Panc1 (cell line): ENCODE data around the gene EFCAB7. TPM values are rescaled to one million over a fixed set of nuclear protein-coding genes. Genes with fewer than 3 reads are reported as not detected.

Experiments
- ATAC-seq: fragments of 200-7000 bp; cut with Tn5 transposase; 2 replicates; pipeline ENCODE4 v1.9.1; 2020; ENCODE audit warnings: mild to moderate bottlenecking, moderate library complexity
- BruUV-seq: library from RNA; stranded (reverse); fragments of 400-500 nt; replicated peaks from 2 replicates; lab custom pipeline; 2021; lab: Mats Ljungman, UMichigan
- CTCF ChIA-PET: fragments of 300-600 bp; sonication (Branson Sonifier 250); formaldehyde crosslinking; loops from one replicate; lab custom pipeline; 2022; ENCODE audit warnings: antibody characterized with exemption; lab: Charles Lee
- POLR2A ChIA-PET: fragments of 300-600 bp; sonication (Branson Sonifier 250); formaldehyde crosslinking; loops from one replicate; lab custom pipeline; 2022; ENCODE audit warnings: antibody characterized with exemption; lab: Charles Lee
- DNase-seq: peaks from one replicate; pipeline ENCODE4 v3.0.0-alpha.2; 2010; ENCODE audit warnings: low read depth, low spot score
- H3K27ac ChIP-seq: 2 replicates; pipeline ENCODE4 v1.5.1; 2011; ENCODE audit warnings: mild to moderate bottlenecking, low read length, inconsistent platforms
- H3K27me3 ChIP-seq: fragments of 200-500 bp; sonication (Bioruptor generic); 2 replicates; pipeline ENCODE4 v1.6.0; 2014; ENCODE audit warnings: low read length, inconsistent platforms; ENCODE audit not compliant: control insufficient read depth, insufficient read depth
- H3K36me3 ChIP-seq: fragments of 200-500 bp; sonication (Bioruptor generic); 2 replicates; pipeline ENCODE4 v1.5.1; 2014; ENCODE audit warnings: inconsistent platforms, mild to moderate bottlenecking, low read length, moderate library complexity; ENCODE audit not compliant: control insufficient read depth, insufficient read depth
- H3K4me1 ChIP-seq: 2 replicates; pipeline ENCODE4 v1.5.1; 2011; ENCODE audit warnings: inconsistent platforms, mild to moderate bottlenecking, low read length, moderate library complexity; ENCODE audit not compliant: control insufficient read depth, insufficient read depth
- H3K4me3 ChIP-seq, 2 experiments: 2 replicates each; pipeline ENCODE4 v1.5.1; 2011 to 2012; ENCODE audit warnings: low read depth in 2 of 2, low read length in 2 of 2, mild to moderate bottlenecking in 2 of 2, inconsistent platforms in 1 of 2, moderate library complexity in 1 of 2
- H3K9me3 ChIP-seq: fragments of 200-500 bp; sonication (Bioruptor generic); 2 replicates; pipeline ENCODE4 v1.5.1; 2014; ENCODE audit warnings: low read depth, mild to moderate bottlenecking, inconsistent platforms, low read length, moderate library complexity; ENCODE audit not compliant: control insufficient read depth, insufficient read depth
- POLR2AphosphoS5 ChIP-seq: IDR thresholded peaks from 2 replicates; pipeline ENCODE4 v1.6.1; 2012; ENCODE audit warnings: mild to moderate bottlenecking, low read depth, low read length, moderate library complexity
- SIN3A ChIP-seq: IDR thresholded peaks from 2 replicates; pipeline ENCODE4 v1.6.1; 2012; ENCODE audit warnings: low read depth, mild to moderate bottlenecking, low read length, moderate library complexity, borderline replicate concordance; ENCODE audit not compliant: insufficient read depth
- TCF7L2 ChIP-seq: IDR thresholded peaks from 2 replicates; pipeline ENCODE4 v1.6.1; 2011; ENCODE audit warnings: mild to moderate bottlenecking, low read depth, low read length, inconsistent platforms
- in situ Hi-C: cut with HindIII; loops from 2 replicates; pipeline ENCODE4 v1.10.0; 2016; ENCODE audit warnings: low sequenced_read_pairs, low pct_unique_long_range_greater_than_20kb
- intact Hi-C: fragments of 100-400 bp; cut with micrococcal nuclease; formaldehyde crosslinking; loops from one replicate; pipeline ENCODE4 v1.10.0; 2022; ENCODE audit not compliant: unreplicated experiment
- total RNA-seq: library from RNA; stranded (reverse); gene quantifications from one replicate; pipeline ENCODE4 v1.2.1, GENCODE V29; 2021; ENCODE audit not compliant: unreplicated experiment
- TF ChIP-seq, protein P1 (sequence below), 2 experiments: IDR thresholded peaks; 2 replicates each; pipeline ENCODE4 v1.6.1; 2011 to 2012; ENCODE audit warnings: low read depth in 2 of 2, control low read depth in 1 of 2, low read length in 1 of 2, mild to moderate bottlenecking in 1 of 2, moderate library complexity in 1 of 2; ENCODE audit not compliant: insufficient read depth in 1 of 2
- TF ChIP-seq, protein P2 (sequence below): fragments of 450-650 bp; IDR thresholded peaks from 2 replicates; pipeline ENCODE4 v1.5.1; 2017; ENCODE audit warnings: mild to moderate bottlenecking

Gene EFCAB7
- total RNA-seq, 1 experiment from 2014 or later, result 6.6 TPM

DNA sequence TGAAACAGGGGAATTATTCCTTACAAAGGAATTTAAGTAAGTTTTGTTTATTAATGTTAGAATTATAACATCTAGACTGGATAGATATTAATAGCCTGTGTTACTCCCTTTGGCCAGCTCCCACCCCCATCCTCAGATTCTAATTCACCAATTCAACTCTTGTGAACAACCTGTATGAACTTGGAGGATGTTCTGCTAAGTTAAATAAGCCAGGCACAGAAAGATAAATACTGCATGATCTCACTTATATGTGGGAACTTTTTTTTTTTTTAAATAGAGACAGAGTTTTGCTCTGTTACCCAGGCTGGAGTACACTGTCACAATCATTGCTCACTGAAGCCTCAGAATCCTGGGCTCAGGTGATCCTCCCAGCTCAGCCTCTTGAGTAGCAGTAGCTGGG lies 32.2 kb downstream of the EFCAB7 start:
- no peaks in the 10 kb centered on the region for H3K4me1 ChIP-seq
- no peak for ATAC-seq
- no TSS peak for BruUV-seq
- ChIA-PET POLR2A (no interaction called here), CTCF (interaction anchor here (1.0 kb wide), 1 partner anchor 20 kb away, joined by 3 read pairs; no protein-coding TSS in a partner anchor)
- in situ Hi-C loops (no loop called here), intact Hi-C loops (no loop called here)
- no peak for DNase-seq
- TF ChIP-seq POLR2AphosphoS5 (no peak), TCF7L2 (no peak), SIN3A (no peak)
- TF ChIP-seq, protein P1, sequence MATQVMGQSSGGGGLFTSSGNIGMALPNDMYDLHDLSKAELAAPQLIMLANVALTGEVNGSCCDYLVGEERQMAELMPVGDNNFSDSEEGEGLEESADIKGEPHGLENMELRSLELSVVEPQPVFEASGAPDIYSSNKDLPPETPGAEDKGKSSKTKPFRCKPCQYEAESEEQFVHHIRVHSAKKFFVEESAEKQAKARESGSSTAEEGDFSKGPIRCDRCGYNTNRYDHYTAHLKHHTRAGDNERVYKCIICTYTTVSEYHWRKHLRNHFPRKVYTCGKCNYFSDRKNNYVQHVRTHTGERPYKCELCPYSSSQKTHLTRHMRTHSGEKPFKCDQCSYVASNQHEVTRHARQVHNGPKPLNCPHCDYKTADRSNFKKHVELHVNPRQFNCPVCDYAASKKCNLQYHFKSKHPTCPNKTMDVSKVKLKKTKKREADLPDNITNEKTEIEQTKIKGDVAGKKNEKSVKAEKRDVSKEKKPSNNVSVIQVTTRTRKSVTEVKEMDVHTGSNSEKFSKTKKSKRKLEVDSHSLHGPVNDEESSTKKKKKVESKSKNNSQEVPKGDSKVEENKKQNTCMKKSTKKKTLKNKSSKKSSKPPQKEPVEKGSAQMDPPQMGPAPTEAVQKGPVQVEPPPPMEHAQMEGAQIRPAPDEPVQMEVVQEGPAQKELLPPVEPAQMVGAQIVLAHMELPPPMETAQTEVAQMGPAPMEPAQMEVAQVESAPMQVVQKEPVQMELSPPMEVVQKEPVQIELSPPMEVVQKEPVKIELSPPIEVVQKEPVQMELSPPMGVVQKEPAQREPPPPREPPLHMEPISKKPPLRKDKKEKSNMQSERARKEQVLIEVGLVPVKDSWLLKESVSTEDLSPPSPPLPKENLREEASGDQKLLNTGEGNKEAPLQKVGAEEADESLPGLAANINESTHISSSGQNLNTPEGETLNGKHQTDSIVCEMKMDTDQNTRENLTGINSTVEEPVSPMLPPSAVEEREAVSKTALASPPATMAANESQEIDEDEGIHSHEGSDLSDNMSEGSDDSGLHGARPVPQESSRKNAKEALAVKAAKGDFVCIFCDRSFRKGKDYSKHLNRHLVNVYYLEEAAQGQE (IDR thresholded peaks at IDR 0.05; ENCODE audit: insufficient read depth in 1 of 2, low read depth in 2 of 2, low read length in 1 of 2), result no peak
- TF ChIP-seq, protein P2, sequence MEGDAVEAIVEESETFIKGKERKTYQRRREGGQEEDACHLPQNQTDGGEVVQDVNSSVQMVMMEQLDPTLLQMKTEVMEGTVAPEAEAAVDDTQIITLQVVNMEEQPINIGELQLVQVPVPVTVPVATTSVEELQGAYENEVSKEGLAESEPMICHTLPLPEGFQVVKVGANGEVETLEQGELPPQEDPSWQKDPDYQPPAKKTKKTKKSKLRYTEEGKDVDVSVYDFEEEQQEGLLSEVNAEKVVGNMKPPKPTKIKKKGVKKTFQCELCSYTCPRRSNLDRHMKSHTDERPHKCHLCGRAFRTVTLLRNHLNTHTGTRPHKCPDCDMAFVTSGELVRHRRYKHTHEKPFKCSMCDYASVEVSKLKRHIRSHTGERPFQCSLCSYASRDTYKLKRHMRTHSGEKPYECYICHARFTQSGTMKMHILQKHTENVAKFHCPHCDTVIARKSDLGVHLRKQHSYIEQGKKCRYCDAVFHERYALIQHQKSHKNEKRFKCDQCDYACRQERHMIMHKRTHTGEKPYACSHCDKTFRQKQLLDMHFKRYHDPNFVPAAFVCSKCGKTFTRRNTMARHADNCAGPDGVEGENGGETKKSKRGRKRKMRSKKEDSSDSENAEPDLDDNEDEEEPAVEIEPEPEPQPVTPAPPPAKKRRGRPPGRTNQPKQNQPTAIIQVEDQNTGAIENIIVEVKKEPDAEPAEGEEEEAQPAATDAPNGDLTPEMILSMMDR, result no peak
- no peaks in the 10 kb centered on the region for H3K27me3 ChIP-seq
- no peaks in the 10 kb centered on the region for H3K36me3 ChIP-seq
- no peaks in the 10 kb centered on the region for H3K9me3 ChIP-seq
- H3K27ac ChIP-seq, result no peak overlapping the region
- no peak overlapping the region for H3K4me3 ChIP-seq

DNA sequence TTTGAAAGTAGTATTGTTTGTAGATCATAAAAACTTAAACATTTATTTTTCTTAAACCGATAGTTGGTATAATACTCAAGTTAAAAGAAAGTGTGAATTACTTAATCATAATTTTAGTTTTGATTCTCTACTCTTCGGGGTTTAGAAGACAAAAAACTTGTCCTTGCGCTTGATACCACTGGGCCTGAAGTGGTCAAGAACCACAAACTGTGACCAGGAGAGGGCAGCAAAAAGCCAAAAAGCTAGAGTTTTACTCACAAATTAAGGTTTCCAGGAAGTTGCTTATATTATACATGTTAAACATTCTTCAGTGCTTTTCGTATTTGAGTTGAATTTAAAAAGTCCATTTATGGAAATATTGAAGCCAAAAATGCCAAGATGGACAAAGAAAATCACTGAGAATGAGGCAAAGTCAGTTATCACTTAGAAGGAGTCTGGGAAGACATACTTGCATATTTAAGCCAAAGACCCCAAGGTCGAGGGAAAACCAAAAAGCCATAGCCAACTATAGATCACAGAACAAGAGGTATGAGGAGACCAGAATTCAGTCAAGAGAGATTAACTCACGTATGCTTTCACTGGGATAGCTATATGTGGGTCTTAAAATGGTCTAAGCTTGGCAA lies 34.2 kb downstream of the EFCAB7 start:
- 0 out of 2 replicates have a peak, but pooled peaks have one; percentile 68 for ATAC-seq
- in situ Hi-C loops (no loop called here), intact Hi-C loops (no loop called here)
- BruUV-seq, result no TSS peak
- CTCF ChIA-PET, result interaction anchor here (0.6 to 1.1 kb wide), 3 partner anchors 11 to 117 kb away, joined by 3 to 4 read pairs (median 3); no protein-coding TSS in a partner anchor
- H3K27ac ChIP-seq, result no peak overlapping the region
- no peaks in the 10 kb centered on the region for H3K9me3 ChIP-seq
- H3K27me3 ChIP-seq, result no peaks in the 10 kb centered on the region
- TF ChIP-seq POLR2AphosphoS5 (no peak), SIN3A (no peak), TCF7L2 (no peak)
- TF ChIP-seq, protein P2, result peak; percentile 71; the same call in 1 of the 2 replicates
- TF ChIP-seq, protein P1 (IDR thresholded peaks at IDR 0.05; ENCODE audit: insufficient read depth in 1 of 2, low read depth in 2 of 2, low read length in 1 of 2), result no peak
- POLR2A ChIA-PET, result no interaction called here
- H3K4me3 ChIP-seq, result no peak overlapping the region
- peak; percentile 22 for DNase-seq
- H3K4me1 ChIP-seq, result no peaks in the 10 kb centered on the region
- no peaks in the 10 kb centered on the region for H3K36me3 ChIP-seq
